ENCODE data around the gene WNK1. TPM values are rescaled to one million over a fixed set of nuclear protein-coding genes. Genes with fewer than 3 reads are reported as not detected.

WNK1 gene
- total and polyA plus RNA-seq, 2 of the 8 experiments (the other 6 are each of a cell fraction or from before 2014, with no cell fraction given): 88.2 to 157 TPM

DNA sequence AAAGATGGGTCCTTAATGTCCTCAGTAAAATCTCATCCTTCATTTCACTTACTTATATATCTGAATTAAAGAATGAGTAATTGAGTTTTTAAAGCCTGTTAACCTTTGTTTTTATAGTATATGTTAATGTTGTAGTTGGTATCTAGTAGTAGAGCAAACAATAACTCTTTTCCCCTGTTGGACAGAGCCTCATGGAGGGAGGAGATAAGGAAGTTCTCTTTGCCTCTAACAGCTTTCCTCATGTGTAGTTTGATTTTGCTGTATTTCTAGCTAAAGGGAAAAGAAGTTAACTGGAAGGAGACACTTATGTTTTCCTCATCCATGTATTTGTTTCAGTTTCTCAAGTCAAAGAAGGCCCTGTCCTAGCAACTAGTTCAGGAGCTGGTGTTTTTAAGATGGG is 141.8 kb downstream of the WNK1 start (continued):
- no peak for TF ChIP-seq RNF2 (IDR thresholded peaks at IDR 0.05; ENCODE audit: borderline replicate concordance, low read depth, low read length, missing control alignments, poor library complexity, severe bottlenecking)
- TF ChIP-seq, protein P1, sequence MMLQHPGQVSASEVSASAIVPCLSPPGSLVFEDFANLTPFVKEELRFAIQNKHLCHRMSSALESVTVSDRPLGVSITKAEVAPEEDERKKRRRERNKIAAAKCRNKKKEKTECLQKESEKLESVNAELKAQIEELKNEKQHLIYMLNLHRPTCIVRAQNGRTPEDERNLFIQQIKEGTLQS (IDR thresholded peaks at IDR 0.05; ENCODE audit: insufficient read depth, low read depth, low read length): no peak
- no peak for TF ChIP-seq JUND (IDR thresholded peaks at IDR 0.05; ENCODE audit: low read length)
- no peak for TF ChIP-seq RXRA (IDR thresholded peaks at IDR 0.05; ENCODE audit: insufficient read depth, low read depth, low read length)
- TF ChIP-seq CHD1 (IDR thresholded peaks at IDR 0.05; ENCODE audit: low read depth, low read length): no peak

Measured in H1 (cell line).